Lower leg skin (tissue), 4 donors: ENCODE results near the gene ACTA2. TPM values are rescaled to one million over a fixed set of nuclear protein-coding genes. Genes with fewer than 3 reads are reported as not detected.

ENCODE experiments used
- DNase-seq, 2 donors: peaks; one replicate each; pipeline ENCODE4 v3.0.0-alpha.2; 2019; ENCODE audit warnings: low spot score in 2 of 2
- H3K4me3 ChIP-seq: fragments of 200-600 bp; sonication (generic); 2 replicates; pipeline ENCODE4 v1.5.1; 2017; ENCODE audit warnings: mild to moderate bottlenecking, low read depth; ENCODE audit not compliant: poor library complexity, severe bottlenecking
- CTCF ChIP-seq, 3 donors: fragments of 450-650 bp; IDR thresholded peaks; one replicate each; pipeline ENCODE4 v1.5.1; 2016; ENCODE audit warnings: antibody characterized with exemption in 3 of 3, mild to moderate bottlenecking in 3 of 3, moderate library complexity in 2 of 3
- POLR2A ChIP-seq, 2 donors: fragments of 450-650 bp; IDR thresholded peaks; one replicate each; pipeline ENCODE4 v1.6.1; 2016 to 2017; ENCODE audit warnings: antibody characterized with exemption in 2 of 2, mild to moderate bottlenecking in 1 of 2, moderate library complexity in 1 of 2
- WGBS, 2 donors: methylation state at CpG; one replicate each; pipeline ENCODE4 v1.1.5; 2018; 5-methylcytosine and 5-hydroxymethylcytosine counted together
- intact Hi-C: fragments of 100-400 bp; cut with DNase I; formaldehyde crosslinking; loops from one replicate; pipeline ENCODE4 v1.15.0; 2023; ENCODE audit warnings: low total_unique reads
- total RNA-seq, 4 donors: library from RNA; depleted of rRNA; stranded (reverse); fragments of >200 nt; gene quantifications; one replicate each; pipeline ENCODE4 v1.1.0, GENCODE V29; 2016

The ACTA2 gene
- total RNA-seq, 4 donors from 2014 or later, result 66.4 to 344 (median 129) TPM

GRCh38 chr10:88895250-88895649 lies 57.3 kb downstream of the ACTA2 start:
- intact Hi-C loops, result no loop called here
- H3K4me3 ChIP-seq, result no peak overlapping the region
- TF ChIP-seq POLR2A (IDR thresholded peaks at IDR 0.05) (no peak), CTCF (IDR thresholded peaks at IDR 0.05) (no peak)
- DNase-seq, result no peak
- 80 to 87% methylated on average over 1 of the region's 1 CpG for WGBS, 2 donors

GRCh38 chr10:88893611-88894010 lies 59.0 kb downstream of the ACTA2 start:
- TF ChIP-seq CTCF (IDR thresholded peaks at IDR 0.05) (no peak), POLR2A (IDR thresholded peaks at IDR 0.05) (no peak)
- WGBS, 2 donors, result 63 to 65% methylated on average over 3 of the region's 3 CpGs
- no peak for DNase-seq
- intact Hi-C loops, result no loop called here
- H3K4me3 ChIP-seq, result no peak overlapping the region

GRCh38 chr10:88892222-88892967 lies 60.2 kb downstream of the ACTA2 start:
- 84 to 90% methylated on average over 2 of the region's 2 CpGs for WGBS, 2 donors
- DNase-seq, result no peak
- intact Hi-C loops, result no loop called here
- no peak overlapping the region for H3K4me3 ChIP-seq
- TF ChIP-seq CTCF (IDR thresholded peaks at IDR 0.05) (no peak), POLR2A (IDR thresholded peaks at IDR 0.05) (no peak)

- no peak for TF ChIP-seq POLR2A (IDR thresholded peaks at IDR 0.05)
- no peak for TF ChIP-seq CTCF (IDR thresholded peaks at IDR 0.05)
- intact Hi-C loops, result no loop called here
- DNase-seq, result no peak
- 91 to 93% methylated on average over 4 of the region's 4 CpGs for WGBS, 2 donors
- H3K4me3 ChIP-seq, result no peak overlapping the region
Observed at GRCh38 chr10:88890681-88891381, 61.7 kb downstream of the ACTA2 start.

GRCh38 chr10:88889559-88890337 lies 62.8 kb downstream of the ACTA2 start:
- TF ChIP-seq POLR2A (IDR thresholded peaks at IDR 0.05) (no peak), CTCF (IDR thresholded peaks at IDR 0.05) (no peak)
- 85 to 100% methylated on average over 1 of the region's 1 CpG for WGBS, 2 donors
- intact Hi-C loops, result no loop called here
- no peak overlapping the region for H3K4me3 ChIP-seq
- no peak for DNase-seq
